ENCODE measurements around the gene C4A. TPM values are rescaled to one million over a fixed set of nuclear protein-coding genes. Genes with fewer than 3 reads are reported as not detected.

The C4A gene
- total RNA-seq, 4 donors from 2014 or later: 16.9 to 210 (median 33.6) TPM

GRCh38 chr6:31948753-31949413 is 33.0 kb upstream of the C4A start:
- H3K4me3 ChIP-seq: no peak overlapping the region
- no peak for DNase-seq
- no peak overlapping the region for H3K27ac ChIP-seq
- H3K9me3 ChIP-seq: no peaks in the 10 kb centered on the region
- intact Hi-C loops (cut with DNase I; ENCODE audit: low total_unique reads): no loop called here
- peaks cover 0 to 12% (median 5%) of the 10 kb centered on the region in 4 donors for H3K36me3 ChIP-seq
- in situ Hi-C loops (cut with MboI; ENCODE audit: low pct_ligation_motif_present in 1 of 4, low pct_unique_long_range_greater_than_20kb in 1 of 4, low sequenced_read_pairs in 3 of 4): no loop called here
- WGBS, 2 donors (ENCODE audit: low coverage in 1 of 2): 72 to 84% methylated on average over 6 of the region's 6 CpGs
- no peaks in the 10 kb centered on the region for H3K27me3 ChIP-seq
- H3K4me1 ChIP-seq: peaks cover 8 to 23% (median 18%) of the 10 kb centered on the region in 4 donors
- TF ChIP-seq, protein P1, sequence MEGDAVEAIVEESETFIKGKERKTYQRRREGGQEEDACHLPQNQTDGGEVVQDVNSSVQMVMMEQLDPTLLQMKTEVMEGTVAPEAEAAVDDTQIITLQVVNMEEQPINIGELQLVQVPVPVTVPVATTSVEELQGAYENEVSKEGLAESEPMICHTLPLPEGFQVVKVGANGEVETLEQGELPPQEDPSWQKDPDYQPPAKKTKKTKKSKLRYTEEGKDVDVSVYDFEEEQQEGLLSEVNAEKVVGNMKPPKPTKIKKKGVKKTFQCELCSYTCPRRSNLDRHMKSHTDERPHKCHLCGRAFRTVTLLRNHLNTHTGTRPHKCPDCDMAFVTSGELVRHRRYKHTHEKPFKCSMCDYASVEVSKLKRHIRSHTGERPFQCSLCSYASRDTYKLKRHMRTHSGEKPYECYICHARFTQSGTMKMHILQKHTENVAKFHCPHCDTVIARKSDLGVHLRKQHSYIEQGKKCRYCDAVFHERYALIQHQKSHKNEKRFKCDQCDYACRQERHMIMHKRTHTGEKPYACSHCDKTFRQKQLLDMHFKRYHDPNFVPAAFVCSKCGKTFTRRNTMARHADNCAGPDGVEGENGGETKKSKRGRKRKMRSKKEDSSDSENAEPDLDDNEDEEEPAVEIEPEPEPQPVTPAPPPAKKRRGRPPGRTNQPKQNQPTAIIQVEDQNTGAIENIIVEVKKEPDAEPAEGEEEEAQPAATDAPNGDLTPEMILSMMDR (IDR thresholded peaks at IDR 0.05): no peak
- peak; percentile 2 for TF ChIP-seq POLR2A (IDR thresholded peaks at IDR 0.05)
- no peak for TF ChIP-seq EP300 (IDR thresholded peaks at IDR 0.05; ENCODE audit: low read depth)
- TF ChIP-seq POLR2AphosphoS5 (IDR thresholded peaks at IDR 0.05): no peak

DNA sequence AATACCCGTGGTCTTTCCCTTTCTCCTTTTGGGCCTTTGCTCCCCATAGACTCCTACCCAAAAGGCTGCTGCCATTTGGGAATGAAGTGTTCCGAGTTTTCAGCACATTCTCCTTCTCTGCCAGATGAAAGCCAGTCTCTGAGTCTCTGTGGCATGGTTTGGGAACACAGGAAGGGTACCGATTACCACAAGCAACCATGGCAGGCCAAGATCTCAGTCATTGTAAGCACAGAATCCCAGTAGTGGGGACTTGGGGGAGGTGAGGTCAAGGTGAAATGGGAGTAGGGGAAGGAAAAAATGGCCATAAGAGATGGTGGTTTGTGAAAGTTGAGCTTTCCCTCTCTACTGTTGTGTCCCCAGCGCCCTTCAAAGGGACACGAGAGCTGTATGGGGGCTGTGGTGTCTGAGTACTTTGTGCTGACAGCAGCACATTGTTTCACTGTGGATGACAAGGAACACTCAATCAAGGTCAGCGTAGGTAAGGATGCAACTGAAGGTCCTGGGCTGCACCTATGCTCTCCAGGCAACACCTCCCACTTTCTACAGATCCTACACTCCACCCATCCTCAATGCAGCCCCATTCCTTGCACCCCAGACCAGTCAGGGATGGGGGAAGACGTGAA is 31.8 kb upstream of the C4A start:
- H3K27me3 ChIP-seq: no peaks in the 10 kb centered on the region
- H3K4me1 ChIP-seq: peaks cover 7 to 18% (median 15%) of the 10 kb centered on the region in 4 donors
- no peak overlapping the region for H3K27ac ChIP-seq
- no peak overlapping the region for H3K4me3 ChIP-seq
- H3K9me3 ChIP-seq: no peaks in the 10 kb centered on the region
- in situ Hi-C loops (cut with MboI; ENCODE audit: low pct_ligation_motif_present in 1 of 4, low pct_unique_long_range_greater_than_20kb in 1 of 4, low sequenced_read_pairs in 3 of 4): loop anchor here in 3 of 4 donors (10.0 to 25.0 kb wide), 3 partner anchors 45 to 275 kb away; partner anchors contain the start of gene ZBTB12 (in 1 of the 3)
- TF ChIP-seq, protein P1 (IDR thresholded peaks at IDR 0.05): no peak
- TF ChIP-seq EP300 (IDR thresholded peaks at IDR 0.05; ENCODE audit: low read depth) (no peak), POLR2AphosphoS5 (IDR thresholded peaks at IDR 0.05) (no peak), POLR2A (IDR thresholded peaks at IDR 0.05) (no peak)
- no peak for DNase-seq
- intact Hi-C loops (cut with DNase I; ENCODE audit: low total_unique reads): loop anchor here (5.0 kb wide), 1 partner anchor 48 kb away; the partner anchor contains the start of gene ZBTB12
- WGBS, 2 donors (ENCODE audit: low coverage in 1 of 2): 84 to 92% methylated on average over 6 to 7 of the region's 7 CpGs
- peaks cover 0 to 23% (median 13%) of the 10 kb centered on the region in 4 donors for H3K36me3 ChIP-seq

- in situ Hi-C loops (cut with MboI; ENCODE audit: low pct_ligation_motif_present in 1 of 4, low pct_unique_long_range_greater_than_20kb in 1 of 4, low sequenced_read_pairs in 3 of 4) (loop anchor here in 3 of 4 donors (10.0 to 25.0 kb wide), 3 partner anchors 47 to 277 kb away; partner anchors contain the start of gene ZBTB12 (in 1 of the 3)), intact Hi-C loops (cut with DNase I; ENCODE audit: low total_unique reads) (loop anchor here (5.0 kb wide), 1 partner anchor 50 kb away; the partner anchor contains the start of gene ZBTB12)
- Histone ChIP-seq H3K9me3 (no peaks in the 10 kb centered on the region), H3K36me3 (peaks cover 0 to 28% (median 15%) of the 10 kb centered on the region in 4 donors), H3K4me1 (peaks cover 0 to under 1% (median 0%) of the 10 kb centered on the region in 4 donors), H3K27me3 (no peaks in the 10 kb centered on the region), H3K4me3 (no peak overlapping the region), H3K27ac (peak overlapping the region in 2 of 4 donors; percentile 47 to 54)
- TF ChIP-seq, protein P1 (IDR thresholded peaks at IDR 0.05): peak; percentile 65 to 74 (median 72)
- TF ChIP-seq POLR2AphosphoS5 (IDR thresholded peaks at IDR 0.05): no peak
- no peak for TF ChIP-seq EP300 (IDR thresholded peaks at IDR 0.05; ENCODE audit: low read depth)
- TF ChIP-seq POLR2A (IDR thresholded peaks at IDR 0.05): no peak
- WGBS, 2 donors (ENCODE audit: low coverage in 1 of 2): 56% methylated on average over 5 of the region's 5 CpGs; no CpG with 5 or more reads in 1 of the 2 donors
- DNase-seq: peak; percentile 61
Observed at GRCh38 chr6:31952140-31952805, 29.6 kb upstream of the C4A start.

Measured in transverse colon (tissue), 4 donors.